T-helper 17 cell (primary cell): ENCODE results near the gene DYRK2. TPM values are rescaled to one million over a fixed set of nuclear protein-coding genes. Genes with fewer than 3 reads are reported as not detected.

Experiments used
- ATAC-seq: fragments of 150-1000 bp; cut with Tn5 transposase; 2 replicates; pipeline ENCODE4 v1.10.0; 2021; ENCODE audit warnings: mild to moderate bottlenecking, moderate library complexity
- DNase-seq, 3 donors: peaks; one replicate each; pipeline versions ENCODE4 v3.0.0 to v3.0.0-alpha.2; 2020 to 2021
- H3K9me3 ChIP-seq: one replicate; pipeline ENCODE4 v1.7.0; 2013; ENCODE audit warnings: low read length, mild to moderate bottlenecking; ENCODE audit not compliant: control insufficient read depth, poor library complexity, severe bottlenecking
- H3K27ac Mint-ChIP-seq: one replicate; pipeline ENCODE4 v1.8.0; 2022; ENCODE audit warnings: mild to moderate bottlenecking, moderate library complexity, mixed read lengths
- H3K27me3 Mint-ChIP-seq: one replicate; pipeline ENCODE4 v1.8.0; 2022; ENCODE audit warnings: mixed read lengths
- H3K36me3 Mint-ChIP-seq: one replicate; pipeline ENCODE4 v1.8.0; 2022; ENCODE audit warnings: low read depth, mixed read lengths
- H3K4me1 Mint-ChIP-seq: one replicate; pipeline ENCODE4 v1.8.0; 2022; ENCODE audit warnings: mild to moderate bottlenecking, mixed read lengths
- H3K4me3 Mint-ChIP-seq: one replicate; pipeline ENCODE4 v1.8.0; 2022; ENCODE audit warnings: mild to moderate bottlenecking, moderate library complexity, mixed read lengths
- total RNA-seq, 4 donors: library from RNA in 2 of 4; stranded (reverse) in 2 of 4; gene quantifications; one replicate each; pipeline ENCODE4 v1.2.3 and lab custom pipeline; 2022 to 2026

The DYRK2 gene
- total RNA-seq, 2 donors from 2014 or later = 85.6 to 88.9 TPM

DNA sequence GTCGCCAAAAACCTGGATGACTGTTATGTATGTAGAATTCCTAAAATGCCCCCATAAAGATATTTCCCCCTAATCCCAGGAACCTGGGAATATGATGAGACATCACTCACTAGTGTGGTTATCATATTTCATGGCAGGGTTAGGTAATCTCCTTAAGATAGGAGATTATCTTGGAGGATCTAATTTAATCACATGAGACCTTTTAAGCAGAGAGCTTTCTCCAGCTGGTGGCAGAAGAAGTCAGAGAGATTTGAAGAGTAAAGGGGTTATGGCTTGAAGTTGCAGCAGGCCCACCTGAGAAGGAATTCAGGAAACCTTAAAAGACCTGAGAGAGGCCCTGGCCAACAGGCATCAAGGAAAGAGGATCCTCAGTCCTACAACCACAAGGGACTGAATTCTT lies 53.6 kb downstream of the DYRK2 start:
- ATAC-seq (no peak), DNase-seq (no peak)
- no peaks in the 10 kb centered on the region for H3K9me3 ChIP-seq
- Mint-ChIP-seq H3K36me3 (peaks cover 5% of the 10 kb centered on the region), H3K27ac (no peak overlapping the region), H3K27me3 (no peaks in the 10 kb centered on the region), H3K4me1 (peaks cover 31% of the 10 kb centered on the region), H3K4me3 (no peak overlapping the region)

DNA sequence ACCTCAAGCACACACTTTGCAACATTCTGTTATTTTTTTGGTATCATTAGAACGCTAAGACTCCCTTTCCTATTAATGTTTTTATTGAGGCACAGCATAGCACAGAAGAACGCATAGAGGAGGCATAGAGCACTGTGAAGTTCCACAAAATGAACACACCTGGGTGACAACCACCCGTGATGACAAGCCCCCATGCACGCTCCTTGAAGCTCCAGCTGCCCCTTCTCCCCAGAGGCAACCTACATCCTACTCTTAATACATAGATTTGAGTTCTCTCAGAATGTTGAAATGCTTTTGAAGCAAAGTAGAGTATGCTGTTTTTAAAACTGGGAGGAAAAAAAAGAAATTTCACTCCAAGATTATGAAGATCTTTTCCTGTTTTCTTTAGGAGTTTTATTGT lies 55.5 kb downstream of the DYRK2 start:
- DNase-seq = no peak
- peaks cover 5% of the 10 kb centered on the region for H3K36me3 Mint-ChIP-seq
- H3K4me1 Mint-ChIP-seq = peaks cover 19% of the 10 kb centered on the region
- no peak for ATAC-seq
- H3K27me3 Mint-ChIP-seq = no peaks in the 10 kb centered on the region
- H3K9me3 ChIP-seq = no peaks in the 10 kb centered on the region
- no peak overlapping the region for H3K27ac Mint-ChIP-seq
- no peak overlapping the region for H3K4me3 Mint-ChIP-seq

DNA sequence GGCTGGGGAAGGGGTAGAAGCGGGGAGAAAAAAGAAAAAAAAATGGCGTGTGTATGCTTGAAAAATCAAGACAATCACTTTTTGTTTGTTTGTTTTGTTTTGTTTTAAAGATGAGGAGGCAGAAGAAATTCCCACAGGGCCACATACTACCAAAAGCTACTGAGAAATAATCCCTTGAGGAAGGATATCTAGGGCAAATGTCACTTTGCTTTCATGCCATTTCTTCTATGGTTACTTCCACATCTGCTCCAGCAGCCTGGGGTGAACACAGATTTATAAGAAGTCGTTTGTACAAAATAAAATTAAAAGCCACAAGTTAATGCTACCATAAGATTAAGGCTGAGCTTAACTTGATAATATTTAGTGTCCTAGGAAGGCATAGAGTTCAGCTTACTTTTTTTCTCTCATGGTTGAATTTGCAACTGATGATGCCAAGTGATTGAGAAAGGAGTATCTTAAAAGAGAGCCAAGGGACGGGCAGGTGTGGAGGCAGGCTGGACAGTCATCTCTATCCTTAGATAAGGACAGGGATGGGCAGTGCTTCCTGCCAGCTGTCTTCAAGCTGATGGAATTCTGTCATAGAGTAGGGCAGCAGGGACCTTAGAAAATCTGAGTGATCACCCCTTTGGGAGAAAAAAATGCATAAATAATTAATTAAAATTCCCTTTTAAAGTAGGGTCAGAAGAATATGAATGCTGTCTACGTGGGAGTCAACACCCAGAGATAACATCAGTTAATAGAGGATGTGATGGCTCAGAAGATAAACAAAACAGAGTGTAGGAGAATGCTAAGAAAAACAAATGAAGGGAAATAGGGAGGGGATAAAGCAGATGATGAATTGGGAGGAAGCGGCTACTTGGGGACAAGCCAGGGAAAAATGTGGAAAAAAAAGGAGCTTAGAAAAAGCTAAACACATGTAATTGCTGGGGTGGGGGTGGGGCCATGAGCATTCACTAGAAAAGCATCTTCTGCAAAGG lies 57.1 kb downstream of the DYRK2 start:
- ATAC-seq (no peak), DNase-seq (no peak)
- peaks cover 5% of the 10 kb centered on the region for H3K36me3 Mint-ChIP-seq
- H3K27me3 Mint-ChIP-seq = no peaks in the 10 kb centered on the region
- H3K4me3 Mint-ChIP-seq = no peak overlapping the region
- no peaks in the 10 kb centered on the region for H3K9me3 ChIP-seq
- peaks cover 13% of the 10 kb centered on the region for H3K4me1 Mint-ChIP-seq
- no peak overlapping the region for H3K27ac Mint-ChIP-seq

DNA sequence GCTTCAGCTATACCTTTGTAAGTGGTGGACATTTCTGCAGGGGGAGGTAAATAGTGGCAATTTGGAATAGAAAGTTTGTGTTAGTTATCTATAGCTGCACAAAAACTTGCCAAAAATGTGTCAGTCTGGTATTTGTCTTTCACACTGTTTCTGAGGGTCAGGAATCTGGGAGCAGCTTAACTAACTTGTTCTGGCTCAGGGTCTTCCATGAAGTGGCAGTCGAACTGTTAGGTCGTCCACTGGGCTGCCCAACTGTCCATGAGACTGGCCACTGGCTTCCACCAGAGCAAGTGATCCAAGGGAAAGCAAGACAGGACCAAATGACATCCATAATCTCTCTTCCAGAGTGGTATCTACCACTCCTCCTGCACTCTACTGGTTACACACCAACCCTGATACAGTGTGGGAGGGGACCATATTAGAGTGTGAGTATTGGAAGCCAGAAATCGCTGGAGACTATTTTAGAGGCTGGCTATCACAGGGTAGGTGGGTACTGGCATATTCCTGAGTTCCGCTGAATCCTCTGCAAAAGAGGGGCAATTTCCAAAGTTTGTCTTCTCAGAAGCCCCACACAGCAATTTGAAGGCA lies 60.9 kb downstream of the DYRK2 start:
- Mint-ChIP-seq H3K27me3 (no peaks in the 10 kb centered on the region), H3K36me3 (peaks cover 3% of the 10 kb centered on the region), H3K4me1 (peaks cover 11% of the 10 kb centered on the region), H3K27ac (no peak overlapping the region), H3K4me3 (no peak overlapping the region)
- H3K9me3 ChIP-seq = no peaks in the 10 kb centered on the region
- DNase-seq = no peak
- no peak for ATAC-seq

DNA sequence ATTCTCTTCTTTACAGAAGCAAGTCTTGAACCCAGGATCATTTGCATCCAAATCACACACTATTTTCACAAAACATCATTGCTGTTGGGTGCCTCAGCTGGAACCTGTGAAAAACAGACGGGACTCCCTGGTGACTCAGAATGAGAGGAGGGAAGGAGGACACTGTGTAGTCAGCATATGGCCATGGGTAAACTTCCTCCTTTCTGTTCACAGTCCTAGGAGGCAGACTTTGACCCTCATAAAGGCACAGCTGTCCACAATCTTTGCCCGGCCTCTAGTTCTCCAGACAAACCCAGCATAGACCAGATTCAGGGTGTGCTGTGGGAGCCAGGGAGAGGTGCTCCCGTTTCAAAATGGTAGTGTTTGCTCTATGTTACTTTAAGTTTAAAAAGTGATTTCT lies 62.0 kb downstream of the DYRK2 start:
- DNase-seq (no peak), ATAC-seq (no peak)
- no peak overlapping the region for H3K27ac Mint-ChIP-seq
- no peaks in the 10 kb centered on the region for H3K27me3 Mint-ChIP-seq
- H3K36me3 Mint-ChIP-seq = no peaks in the 10 kb centered on the region
- H3K4me3 Mint-ChIP-seq = no peak overlapping the region
- peaks cover 11% of the 10 kb centered on the region for H3K4me1 Mint-ChIP-seq
- H3K9me3 ChIP-seq = no peaks in the 10 kb centered on the region

DNA sequence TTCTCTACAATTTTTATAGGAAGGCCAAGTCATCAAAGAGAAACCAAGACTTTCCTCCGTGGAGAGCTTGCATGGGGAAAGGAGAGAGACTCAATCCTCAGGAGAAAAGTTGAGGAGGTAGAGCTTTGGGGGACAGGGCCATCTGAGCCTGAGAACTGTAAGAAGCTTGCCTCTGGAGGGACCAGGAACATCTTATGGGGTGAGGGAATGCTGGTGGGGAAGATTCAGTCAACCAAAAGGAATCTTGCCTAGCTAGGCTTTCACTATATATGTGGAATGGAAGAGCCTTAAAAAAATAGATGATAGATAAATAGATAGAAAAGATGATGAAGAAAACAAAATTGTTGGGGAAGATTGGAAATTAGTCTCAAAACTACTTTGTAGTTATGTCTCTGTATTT lies 63.5 kb downstream of the DYRK2 start:
- H3K4me1 Mint-ChIP-seq = peaks cover 6% of the 10 kb centered on the region
- no peak overlapping the region for H3K27ac Mint-ChIP-seq
- H3K36me3 Mint-ChIP-seq = no peaks in the 10 kb centered on the region
- H3K27me3 Mint-ChIP-seq = no peaks in the 10 kb centered on the region
- ATAC-seq = no peak
- no peak for DNase-seq
- H3K9me3 ChIP-seq = no peaks in the 10 kb centered on the region
- no peak overlapping the region for H3K4me3 Mint-ChIP-seq

DNA sequence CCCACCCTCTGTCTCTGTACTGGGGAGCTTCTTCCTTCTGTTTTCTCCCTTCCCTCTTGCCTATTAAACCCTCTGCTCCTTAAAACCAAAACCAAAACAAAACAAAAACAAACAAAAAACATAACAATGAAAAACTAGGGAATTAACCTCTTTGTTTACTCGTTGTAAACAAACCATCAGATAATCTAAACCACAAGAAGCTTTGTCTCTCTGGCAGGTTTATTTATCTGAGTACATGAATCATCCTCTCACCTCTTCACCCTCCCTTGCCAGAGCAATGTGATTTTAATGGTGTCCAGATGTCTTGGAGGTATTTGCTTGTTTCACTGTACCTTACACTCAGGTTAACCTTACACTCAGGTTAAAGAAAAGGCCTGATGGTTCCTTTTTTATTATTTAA lies 66.1 kb downstream of the DYRK2 start:
- Mint-ChIP-seq H3K4me3 (no peak overlapping the region), H3K27me3 (no peaks in the 10 kb centered on the region), H3K36me3 (no peaks in the 10 kb centered on the region), H3K4me1 (peaks cover 6% of the 10 kb centered on the region), H3K27ac (peak overlapping the region; percentile 8)
- no peak for DNase-seq
- no peak for ATAC-seq
- no peaks in the 10 kb centered on the region for H3K9me3 ChIP-seq
